ENCODE results near the gene PCAT7.

DNA sequence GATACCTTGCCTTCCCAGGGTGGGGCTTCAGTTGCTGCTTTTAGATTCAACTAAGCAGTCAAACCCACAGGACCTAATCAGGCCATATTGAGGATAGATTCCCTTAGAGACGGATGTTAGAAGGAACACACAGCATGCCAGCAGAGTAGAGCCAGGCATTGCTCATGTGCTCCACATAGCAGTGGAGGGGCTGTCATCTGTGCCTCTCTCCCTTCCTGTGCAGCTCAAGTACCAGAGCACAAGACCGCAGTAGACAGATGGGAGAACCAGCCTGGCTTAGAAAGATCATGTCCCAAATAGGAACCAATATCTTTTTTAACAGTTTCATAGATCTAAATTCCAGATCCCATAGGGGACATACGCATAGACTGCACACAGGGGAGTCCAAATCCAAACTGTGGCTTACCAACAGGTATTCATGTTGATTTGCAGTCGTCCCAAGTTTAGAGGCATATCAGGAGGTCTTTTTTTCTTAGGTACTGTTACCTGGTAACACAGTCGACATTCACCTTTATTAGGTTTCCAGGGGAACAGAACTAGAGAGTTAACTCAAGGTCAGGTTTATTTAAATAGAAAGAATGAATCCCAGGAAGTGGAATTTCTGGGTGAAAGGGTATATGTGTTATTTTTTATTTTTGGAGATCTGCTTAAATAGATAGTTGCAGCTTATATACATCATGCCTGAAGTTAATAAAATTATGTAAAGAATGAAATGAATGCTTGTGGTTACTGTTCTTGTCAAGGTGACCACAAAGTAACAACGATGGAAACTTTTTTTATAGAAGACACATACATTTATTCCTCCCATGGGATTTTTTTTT lies 43.5 kb upstream of the PCAT7 start:
- no peak for TF ChIP-seq EZH2phosphoT487 (IDR thresholded peaks at IDR 0.05; ENCODE audit: low read depth)
- TF ChIP-seq, protein P1, sequence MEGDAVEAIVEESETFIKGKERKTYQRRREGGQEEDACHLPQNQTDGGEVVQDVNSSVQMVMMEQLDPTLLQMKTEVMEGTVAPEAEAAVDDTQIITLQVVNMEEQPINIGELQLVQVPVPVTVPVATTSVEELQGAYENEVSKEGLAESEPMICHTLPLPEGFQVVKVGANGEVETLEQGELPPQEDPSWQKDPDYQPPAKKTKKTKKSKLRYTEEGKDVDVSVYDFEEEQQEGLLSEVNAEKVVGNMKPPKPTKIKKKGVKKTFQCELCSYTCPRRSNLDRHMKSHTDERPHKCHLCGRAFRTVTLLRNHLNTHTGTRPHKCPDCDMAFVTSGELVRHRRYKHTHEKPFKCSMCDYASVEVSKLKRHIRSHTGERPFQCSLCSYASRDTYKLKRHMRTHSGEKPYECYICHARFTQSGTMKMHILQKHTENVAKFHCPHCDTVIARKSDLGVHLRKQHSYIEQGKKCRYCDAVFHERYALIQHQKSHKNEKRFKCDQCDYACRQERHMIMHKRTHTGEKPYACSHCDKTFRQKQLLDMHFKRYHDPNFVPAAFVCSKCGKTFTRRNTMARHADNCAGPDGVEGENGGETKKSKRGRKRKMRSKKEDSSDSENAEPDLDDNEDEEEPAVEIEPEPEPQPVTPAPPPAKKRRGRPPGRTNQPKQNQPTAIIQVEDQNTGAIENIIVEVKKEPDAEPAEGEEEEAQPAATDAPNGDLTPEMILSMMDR (IDR thresholded peaks at IDR 0.05; ENCODE audit: low read depth, low read length): no peak

Data from OCI-LY3 (cell line).